Neuronal stem cell (in vitro differentiated cells): ENCODE results near the gene FHIT.

Source experiments
- DNase-seq: peaks from one replicate; pipeline ENCODE4 v3.0.0-alpha.2; 2013; ENCODE audit warnings: low spot score
- H2AFZ ChIP-seq: one replicate; pipeline ENCODE4 v1.6.1; 2013; ENCODE audit warnings: mild to moderate bottlenecking, low read length, inconsistent platforms
- H2AK5ac ChIP-seq: 2 replicates; pipeline ENCODE4 v1.6.1; 2013; ENCODE audit warnings: low read depth, mild to moderate bottlenecking, inconsistent platforms, low read length, moderate library complexity, mixed read lengths
- H2BK120ac ChIP-seq: 2 replicates; pipeline ENCODE4 v1.6.1; 2013; ENCODE audit warnings: low read depth, mild to moderate bottlenecking, inconsistent platforms, low read length, moderate library complexity, mixed read lengths
- H2BK12ac ChIP-seq: one replicate; pipeline ENCODE4 v1.6.1; 2013; ENCODE audit warnings: low read length, inconsistent platforms
- H2BK15ac ChIP-seq: 2 replicates; pipeline ENCODE4 v1.6.1; 2013; ENCODE audit warnings: mild to moderate bottlenecking, low read length, inconsistent platforms, mixed read lengths
- H2BK5ac ChIP-seq: one replicate; pipeline ENCODE4 v1.6.1; 2013; ENCODE audit warnings: inconsistent platforms, mild to moderate bottlenecking, low read length, moderate library complexity
- H3K14ac ChIP-seq: one replicate; pipeline ENCODE4 v1.6.1; 2013; ENCODE audit warnings: low read length, inconsistent platforms
- H3K18ac ChIP-seq: 2 replicates; pipeline ENCODE4 v1.6.1; 2013; ENCODE audit warnings: low read length, inconsistent platforms
- H3K23ac ChIP-seq: 2 replicates; pipeline ENCODE4 v1.6.1; 2013; ENCODE audit warnings: low read depth, mild to moderate bottlenecking, mixed read lengths, low read length, inconsistent platforms; ENCODE audit not compliant: poor library complexity
- H3K27ac ChIP-seq: replicated peaks from 3 replicates; pipeline ENCODE4 v1.5.1; 2013; ENCODE audit warnings: low read length, inconsistent platforms
- H3K27me3 ChIP-seq, 3 experiments: 2 replicates each; pipeline ENCODE4 v1.6.1; 2013; ENCODE audit warnings: low read length in 3 of 3, mild to moderate bottlenecking in 2 of 3, inconsistent platforms in 1 of 3, low read depth in 1 of 3, mixed read lengths in 1 of 3, moderate library complexity in 1 of 3; ENCODE audit not compliant: control insufficient read depth in 3 of 3, insufficient read depth in 3 of 3
- H3K36me3 ChIP-seq, 2 donors: replicated peaks in 1 of 2; 2 replicates each; pipeline ENCODE4 v1.6.1; 2013; ENCODE audit warnings: low read length in 2 of 2; ENCODE audit not compliant: control insufficient read depth in 2 of 2, insufficient read depth in 2 of 2
- H3K4ac ChIP-seq: 2 replicates; pipeline ENCODE4 v1.6.1; 2013; ENCODE audit warnings: inconsistent platforms, mild to moderate bottlenecking, low read length, moderate library complexity
- H3K4me1 ChIP-seq, 2 donors: 1 replicate in 1 of 2; 2 replicates in 1 of 2; pipeline ENCODE4 v1.6.1; 2013; ENCODE audit warnings: low read length in 2 of 2, low read depth in 1 of 2; ENCODE audit not compliant: control insufficient read depth in 2 of 2, insufficient read depth in 1 of 2
- H3K4me2 ChIP-seq: one replicate; pipeline ENCODE4 v1.6.1; 2013; ENCODE audit warnings: mild to moderate bottlenecking, low read length, inconsistent platforms; ENCODE audit not compliant: insufficient read depth, poor library complexity, severe bottlenecking
- H3K4me3 ChIP-seq, 2 donors: 2 replicates each; pipeline ENCODE4 v1.5.1; 2013; ENCODE audit warnings: low read length in 2 of 2, mild to moderate bottlenecking in 2 of 2, inconsistent platforms in 1 of 2, moderate library complexity in 1 of 2
- H3K79me1 ChIP-seq: one replicate; pipeline ENCODE4 v1.6.1; 2013; ENCODE audit warnings: low read depth, mild to moderate bottlenecking, inconsistent platforms, low read length, moderate library complexity
- H3K9ac ChIP-seq: one replicate; pipeline ENCODE4 v1.6.1; 2013; ENCODE audit warnings: mild to moderate bottlenecking, low read depth, low read length, inconsistent platforms; ENCODE audit not compliant: poor library complexity
- H3K9me3 ChIP-seq, 2 donors: replicated peaks in 1 of 2; 2 replicates each; pipeline versions ENCODE3 to v1.6.1; 2013; ENCODE audit warnings: low read length in 2 of 2, mild to moderate bottlenecking in 2 of 2, inconsistent platforms in 1 of 2, low read depth in 1 of 2, mixed read lengths in 1 of 2, moderate library complexity in 1 of 2; ENCODE audit not compliant: control insufficient read depth in 2 of 2, insufficient read depth in 1 of 2
- H4K8ac ChIP-seq: one replicate; pipeline ENCODE4 v1.6.1; 2013; ENCODE audit warnings: low read depth, mild to moderate bottlenecking, inconsistent platforms, low read length, moderate library complexity
- H4K91ac ChIP-seq: one replicate; pipeline ENCODE4 v1.6.1; 2013; ENCODE audit warnings: low read length, low read depth, mild to moderate bottlenecking, inconsistent platforms; ENCODE audit not compliant: poor library complexity
- WGBS, 2 donors: extraction: QIAGEN DNeasy Blood & Tissue Kit; methylation state at CpG; one replicate each; pipeline ENCODE4 v1.1.7; 2013; ENCODE audit warnings: missing lambda C conversion rate in 2 of 2, mixed read lengths in 1 of 2; ENCODE audit not compliant: insufficient read length in 2 of 2, insufficient replicate concordance in 1 of 2; ENCODE audit errors: extremely low coverage in 2 of 2; 5-methylcytosine and 5-hydroxymethylcytosine counted together

The FHIT gene

DNA sequence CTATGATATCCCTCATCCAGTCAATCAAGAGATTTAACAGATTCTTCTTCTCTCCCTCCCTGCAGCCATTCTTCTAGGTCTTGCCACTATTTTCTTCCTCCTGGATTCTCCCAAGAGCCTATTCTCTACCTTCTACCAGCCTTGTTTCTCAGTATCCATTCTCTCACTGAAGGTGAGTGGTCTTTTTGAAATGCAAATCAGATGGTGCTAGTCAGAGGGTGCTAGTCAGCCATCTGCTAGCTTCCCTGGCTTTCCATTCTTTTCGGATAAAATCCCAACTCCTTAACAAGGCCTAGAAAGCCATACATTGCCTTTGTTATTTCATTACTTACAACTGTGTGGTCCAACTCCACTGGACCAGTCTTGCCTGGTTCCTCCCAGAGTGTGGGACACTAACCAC is 1467.1 kb downstream of the FHIT start:
- no CpG with 5 or more reads among the region's 1 CpG for WGBS, 2 donors
- Histone ChIP-seq H2AK5ac (no peak overlapping the region), H4K8ac (no peak overlapping the region)

GRCh38 chr3:59783468-59783988 is 1467.7 kb downstream of the FHIT start:
- Histone ChIP-seq H3K9me3 (no peaks in the 10 kb centered on the region), H3K14ac (no peak overlapping the region), H3K27ac (no peak overlapping the region), H3K36me3 (no peaks in the 10 kb centered on the region), H3K4ac (no peak overlapping the region), H2BK5ac (no peak overlapping the region), H3K18ac (no peak overlapping the region), H4K91ac (no peak overlapping the region), H2AFZ (no peak overlapping the region), H3K79me1 (no peaks in the 10 kb centered on the region), H3K23ac (no peak overlapping the region), H3K27me3 (no peaks in the 10 kb centered on the region), H2BK12ac (no peak overlapping the region), H3K4me3 (no peak overlapping the region), H4K8ac (no peak overlapping the region), H2BK15ac (no peak overlapping the region), H3K4me2 (no peak overlapping the region), H3K4me1 (peaks cover 0 to 1% of the 10 kb centered on the region in 2 donors), H2AK5ac (no peak overlapping the region), H2BK120ac (no peak overlapping the region), H3K9ac (no peak overlapping the region)
- WGBS, 2 donors: no CpG with 5 or more reads among the region's 3 CpGs
- DNase-seq: no peak

More for the DNA sequence above, 1467.1 kb downstream of the FHIT start:
- Histone ChIP-seq H3K4ac (no peak overlapping the region), H2AFZ (no peak overlapping the region), H3K9ac (no peak overlapping the region), H3K79me1 (no peaks in the 10 kb centered on the region), H3K4me1 (peaks cover 0 to 1% of the 10 kb centered on the region in 2 donors), H2BK12ac (no peak overlapping the region), H3K14ac (no peak overlapping the region), H2BK120ac (no peak overlapping the region), H2BK5ac (no peak overlapping the region), H2BK15ac (no peak overlapping the region), H3K18ac (no peak overlapping the region), H3K4me3 (no peak overlapping the region), H3K9me3 (no peaks in the 10 kb centered on the region), H3K36me3 (no peaks in the 10 kb centered on the region), H4K91ac (no peak overlapping the region), H3K4me2 (no peak overlapping the region), H3K27ac (no peak overlapping the region), H3K27me3 (no peaks in the 10 kb centered on the region), H3K23ac (no peak overlapping the region)
- DNase-seq: no peak

- H3K27ac ChIP-seq: no peak overlapping the region
- no peak for DNase-seq
- no peak overlapping the region for H2AK5ac ChIP-seq
- no peak overlapping the region for H3K4me2 ChIP-seq
- no peak overlapping the region for H2AFZ ChIP-seq
- no peak overlapping the region for H3K14ac ChIP-seq
- H2BK12ac ChIP-seq: no peak overlapping the region
- no peaks in the 10 kb centered on the region for H3K36me3 ChIP-seq
- no peak overlapping the region for H2BK120ac ChIP-seq
- H3K4ac ChIP-seq: no peak overlapping the region
- no peak overlapping the region for H4K8ac ChIP-seq
- H4K91ac ChIP-seq: no peak overlapping the region
- H3K4me1 ChIP-seq: peaks cover 0 to 1% of the 10 kb centered on the region in 2 donors
- H3K4me3 ChIP-seq: no peak overlapping the region
- no peak overlapping the region for H3K9ac ChIP-seq
- no peaks in the 10 kb centered on the region for H3K79me1 ChIP-seq
- H3K27me3 ChIP-seq: no peaks in the 10 kb centered on the region
- no peak overlapping the region for H3K18ac ChIP-seq
- no peak overlapping the region for H2BK15ac ChIP-seq
- H2BK5ac ChIP-seq: no peak overlapping the region
- no peaks in the 10 kb centered on the region for H3K9me3 ChIP-seq
- no peak overlapping the region for H3K23ac ChIP-seq
These were observed 1468.6 kb downstream of the FHIT start for GRCh38 chr3:59782664-59783063.

DNA sequence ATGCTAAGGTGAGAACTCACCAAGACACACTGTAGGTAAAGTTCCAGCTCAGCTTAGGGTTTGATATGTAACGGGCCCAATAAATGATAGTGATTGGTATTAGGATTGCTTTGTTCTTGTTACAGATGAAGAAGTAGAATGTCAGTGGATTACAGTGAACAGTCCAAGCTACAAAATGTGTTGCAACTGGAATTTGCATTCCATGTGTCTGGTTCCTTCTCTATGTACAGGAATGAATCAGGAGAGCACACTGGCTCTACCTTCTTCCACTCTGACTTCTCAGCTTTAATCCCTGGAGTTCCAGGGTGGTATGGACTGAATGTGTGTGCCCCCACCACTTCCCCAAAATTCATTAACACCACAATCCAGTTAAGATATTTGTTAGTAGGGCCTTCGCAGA is 1471.0 kb downstream of the FHIT start:
- H3K9ac ChIP-seq: no peak overlapping the region
- DNase-seq: no peak
- no peaks in the 10 kb centered on the region for H3K27me3 ChIP-seq
- H3K27ac ChIP-seq: no peak overlapping the region
- H3K18ac ChIP-seq: no peak overlapping the region
- H2BK120ac ChIP-seq: no peak overlapping the region
- no peak overlapping the region for H2AK5ac ChIP-seq
- H3K4me3 ChIP-seq: no peak overlapping the region
- no peak overlapping the region for H3K4ac ChIP-seq
- no peaks in the 10 kb centered on the region for H3K79me1 ChIP-seq
- H4K91ac ChIP-seq: no peak overlapping the region
- H3K36me3 ChIP-seq: no peaks in the 10 kb centered on the region
- H3K4me2 ChIP-seq: no peak overlapping the region
- no peak overlapping the region for H2BK5ac ChIP-seq
- H3K23ac ChIP-seq: no peak overlapping the region
- H3K14ac ChIP-seq: no peak overlapping the region
- no peak overlapping the region for H2BK12ac ChIP-seq
- H3K9me3 ChIP-seq: no peaks in the 10 kb centered on the region
- WGBS, 2 donors: no CpG with 5 or more reads among the region's 2 CpGs
- H2AFZ ChIP-seq: no peak overlapping the region
- H2BK15ac ChIP-seq: no peak overlapping the region
- peaks cover 0 to 3% of the 10 kb centered on the region in 2 donors for H3K4me1 ChIP-seq
- no peak overlapping the region for H4K8ac ChIP-seq
